Activated CD4-positive, alpha-beta T cell treated with anti-CD3 and anti-CD28 coated beads, Interleukin-2, amount 10 ng/mL, durations not matched to agents 7 days and 5 days (primary cell): Measurements from ENCODE around the gene PBX3. TPM values are rescaled to one million over a fixed set of nuclear protein-coding genes. Genes with fewer than 3 reads are reported as not detected.

ENCODE experiments used
- CTCF ChIA-PET: fragments of 350-600 bp; sonication (Branson Sonifier 250); formaldehyde crosslinking; loops from one replicate; lab custom pipeline; 2021; ENCODE audit warnings: antibody characterized with exemption; lab: Charles Lee
- POLR2A ChIA-PET: fragments of 350-600 bp; sonication (Branson Sonifier 250); formaldehyde crosslinking; loops from one replicate; lab custom pipeline; 2021; ENCODE audit warnings: antibody characterized with exemption; lab: Charles Lee
- DNase-seq: peaks from one replicate; pipeline ENCODE4 v3.0.0-alpha.2; 2020
- H3K27ac Mint-ChIP-seq: one replicate; pipeline ENCODE4 v1.8.0; 2021; ENCODE audit warnings: mild to moderate bottlenecking, moderate library complexity, mixed read lengths
- H3K27me3 Mint-ChIP-seq: one replicate; pipeline ENCODE4 v1.8.0; 2021; ENCODE audit warnings: mixed read lengths
- H3K36me3 Mint-ChIP-seq: one replicate; pipeline ENCODE4 v1.8.0; 2021; ENCODE audit warnings: low read depth, mixed read lengths
- H3K4me1 Mint-ChIP-seq: one replicate; pipeline ENCODE4 v1.8.0; 2021; ENCODE audit warnings: mixed read lengths
- H3K4me3 Mint-ChIP-seq: one replicate; pipeline ENCODE4 v1.8.0; 2021; ENCODE audit warnings: mild to moderate bottlenecking, moderate library complexity, mixed read lengths
- H3K9me3 Mint-ChIP-seq: one replicate; pipeline ENCODE4 v1.8.0; 2021; ENCODE audit warnings: mixed read lengths
- total RNA-seq, 2 experiments: library from RNA; stranded (reverse); gene quantifications; one replicate each; pipeline ENCODE4 v1.2.3, GENCODE V29; 2021

The PBX3 gene
- total RNA-seq, 2 experiments from 2014 or later, result 21.5 to 22.5 TPM

DNA sequence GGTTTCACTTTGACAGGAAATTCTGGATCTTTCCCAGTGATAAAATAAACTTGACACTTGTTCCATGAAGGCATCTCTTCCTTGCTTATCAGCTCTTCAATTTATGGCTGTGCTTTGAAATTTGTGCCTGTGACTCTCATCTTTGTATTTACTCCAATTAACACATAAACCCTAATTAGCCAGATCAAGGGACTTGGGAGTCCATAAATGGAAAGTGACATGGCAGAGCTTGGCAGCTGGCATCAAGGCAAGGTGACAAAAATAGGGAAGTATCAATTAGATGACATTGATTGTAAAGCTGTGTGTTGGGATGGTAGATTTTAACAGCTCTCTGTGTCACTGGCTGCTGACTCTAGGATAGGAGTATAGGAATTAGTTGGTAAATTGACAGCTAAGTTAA is 133.9 kb downstream of the PBX3 start:
- ChIA-PET POLR2A (no interaction called here), CTCF (no interaction called here)
- Mint-ChIP-seq H3K27ac (no peak overlapping the region), H3K27me3 (peaks cover 10% of the 10 kb centered on the region), H3K36me3 (no peaks in the 10 kb centered on the region), H3K4me3 (no peak overlapping the region), H3K9me3 (no peaks in the 10 kb centered on the region), H3K4me1 (no peaks in the 10 kb centered on the region)
- no peak for DNase-seq

DNA sequence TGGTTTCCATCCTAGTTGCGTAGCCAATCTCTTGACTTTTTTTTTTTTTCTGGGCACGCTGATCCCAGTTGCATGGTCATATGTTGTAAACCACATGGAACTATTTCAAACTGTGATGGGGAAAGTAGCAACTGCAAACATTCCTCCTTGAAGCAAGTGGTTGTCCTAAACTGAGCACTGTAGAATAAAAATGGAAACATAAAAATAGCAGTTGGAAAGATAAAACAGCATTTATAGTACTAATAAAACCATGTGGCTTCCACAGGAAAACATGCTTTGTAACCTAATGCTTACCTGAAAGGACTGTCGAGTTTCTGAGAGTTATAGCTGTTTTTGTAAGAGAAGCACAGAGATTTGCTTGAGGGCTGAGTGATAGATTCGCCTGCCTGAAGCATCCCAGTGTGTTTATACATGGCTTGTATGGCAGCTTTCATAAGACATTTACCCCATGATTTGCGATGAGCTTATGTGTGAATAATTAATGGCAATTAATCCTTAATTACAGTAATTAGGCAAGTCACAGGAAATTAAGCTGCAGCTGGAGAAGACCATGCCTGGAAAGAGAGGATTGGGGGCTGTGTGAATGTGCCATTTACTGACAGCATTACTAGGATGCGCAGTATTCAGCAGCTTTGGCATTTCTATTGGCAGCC is 136.5 kb downstream of the PBX3 start:
- peaks cover 20% of the 10 kb centered on the region for H3K27me3 Mint-ChIP-seq
- H3K4me3 Mint-ChIP-seq, result no peak overlapping the region
- no peak for DNase-seq

DNA sequence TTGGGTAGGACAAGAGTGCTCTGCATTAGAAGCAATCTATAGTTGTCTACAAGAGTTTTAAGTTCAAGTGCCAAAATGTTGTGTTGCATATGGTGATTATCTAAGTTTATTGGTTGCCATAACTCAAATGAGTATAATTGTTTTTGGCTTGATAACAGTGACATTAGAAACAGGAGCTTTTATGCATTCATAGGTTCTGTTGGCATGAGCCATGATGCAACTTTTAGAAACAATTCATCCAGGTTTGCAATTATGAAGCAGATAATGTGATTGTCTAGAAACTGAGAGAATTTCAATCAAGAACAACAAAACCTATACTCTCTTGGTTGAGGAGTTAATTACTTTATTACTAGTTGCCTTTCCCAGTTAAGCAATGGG is 137.0 kb downstream of the PBX3 start:
- Mint-ChIP-seq H3K9me3 (no peaks in the 10 kb centered on the region), H3K36me3 (no peaks in the 10 kb centered on the region), H3K4me3 (no peak overlapping the region), H3K27me3 (peaks cover 25% of the 10 kb centered on the region), H3K27ac (no peak overlapping the region), H3K4me1 (peaks cover 2% of the 10 kb centered on the region)
- no peak for DNase-seq
- ChIA-PET CTCF (no interaction called here), POLR2A (no interaction called here)

More for the DNA sequence above, 136.5 kb downstream of the PBX3 start:
- H3K4me1 Mint-ChIP-seq, result no peaks in the 10 kb centered on the region
- ChIA-PET POLR2A (no interaction called here), CTCF (interaction anchor here (0.6 kb wide), 1 partner anchor 137 kb away, joined by 5 read pairs; no protein-coding TSS in a partner anchor)
- no peaks in the 10 kb centered on the region for H3K9me3 Mint-ChIP-seq
- no peak overlapping the region for H3K27ac Mint-ChIP-seq
- H3K36me3 Mint-ChIP-seq, result no peaks in the 10 kb centered on the region

DNA sequence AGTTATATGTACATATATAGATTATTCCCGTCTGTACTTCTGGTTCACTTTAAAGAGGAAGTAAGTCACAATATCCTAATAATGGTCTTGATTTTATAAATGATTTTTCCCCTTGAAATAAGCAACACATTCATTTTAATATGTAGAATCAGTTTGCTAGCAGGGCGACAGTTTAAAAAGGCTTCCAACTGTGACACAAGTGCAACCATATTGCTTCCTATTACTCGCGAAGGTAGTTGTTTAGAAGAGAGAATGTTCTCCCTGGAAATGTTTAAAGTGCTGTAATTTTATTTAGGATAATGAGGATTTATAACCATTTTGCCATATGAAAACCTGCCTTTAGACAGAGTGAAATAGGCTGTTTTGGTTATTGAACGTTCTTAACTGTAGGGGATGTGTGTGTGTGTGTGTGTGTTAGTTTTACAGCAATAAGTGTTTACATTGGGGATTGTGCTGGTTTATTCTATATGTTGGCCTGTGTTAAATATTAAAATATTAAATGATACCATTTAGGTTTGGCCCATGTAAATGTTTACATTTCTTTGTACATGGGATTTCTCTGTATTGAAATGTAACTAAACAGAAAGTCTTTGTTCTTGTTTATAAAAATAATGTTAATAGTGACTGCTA is 138.3 kb downstream of the PBX3 start:
- Mint-ChIP-seq H3K36me3 (no peaks in the 10 kb centered on the region), H3K4me1 (peaks cover 7% of the 10 kb centered on the region), H3K27me3 (peaks cover 35% of the 10 kb centered on the region), H3K9me3 (no peaks in the 10 kb centered on the region), H3K4me3 (no peak overlapping the region), H3K27ac (no peak overlapping the region)
- POLR2A ChIA-PET, result no interaction called here
- CTCF ChIA-PET, result no interaction called here
- DNase-seq, result no peak

DNA sequence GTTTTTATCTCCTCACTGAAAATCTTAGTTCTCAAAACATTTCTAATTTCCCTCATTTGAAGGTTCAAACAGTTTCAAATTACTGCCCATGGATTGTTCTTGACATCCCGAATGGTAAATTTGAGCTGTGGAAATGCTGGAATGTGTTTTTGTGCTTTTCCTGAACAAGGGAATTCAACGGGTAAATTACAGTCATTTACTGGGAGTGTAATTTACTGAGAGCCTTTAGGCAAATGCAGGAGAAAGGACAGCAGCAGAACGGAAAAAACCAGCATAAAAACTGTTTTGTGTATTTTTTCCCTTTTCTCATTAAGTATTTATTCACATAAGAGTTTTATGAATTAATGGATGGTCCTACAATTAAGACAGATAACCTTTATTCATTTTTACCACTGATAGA is 139.2 kb downstream of the PBX3 start:
- Mint-ChIP-seq H3K4me1 (peaks cover 7% of the 10 kb centered on the region), H3K4me3 (no peak overlapping the region), H3K27me3 (peaks cover 40% of the 10 kb centered on the region), H3K36me3 (no peaks in the 10 kb centered on the region), H3K27ac (no peak overlapping the region), H3K9me3 (no peaks in the 10 kb centered on the region)
- DNase-seq, result no peak
- ChIA-PET POLR2A (no interaction called here), CTCF (no interaction called here)

DNA sequence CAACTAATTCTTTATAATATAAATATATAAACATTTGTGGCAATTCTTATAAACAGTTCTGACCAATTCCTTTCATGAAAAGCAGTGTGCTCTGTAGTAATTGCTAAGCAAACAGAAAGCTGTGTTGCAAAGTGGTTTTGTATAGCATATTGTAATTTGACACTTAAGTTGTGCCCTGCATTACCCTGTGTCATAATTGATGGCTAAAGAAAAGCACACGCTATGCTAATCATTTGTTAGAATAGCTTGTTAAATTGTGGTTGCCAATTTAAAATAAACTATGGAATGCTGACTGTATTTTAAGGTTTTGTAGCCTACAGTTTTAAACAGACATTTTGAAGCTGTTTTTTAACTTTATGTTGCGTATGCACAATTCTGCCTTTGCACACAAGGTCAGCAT is 140.0 kb downstream of the PBX3 start:
- peaks cover 40% of the 10 kb centered on the region for H3K27me3 Mint-ChIP-seq
- H3K9me3 Mint-ChIP-seq, result no peaks in the 10 kb centered on the region
- H3K4me3 Mint-ChIP-seq, result no peak overlapping the region
- POLR2A ChIA-PET, result no interaction called here
- no peak overlapping the region for H3K27ac Mint-ChIP-seq
- no peak for DNase-seq
- CTCF ChIA-PET, result no interaction called here
- H3K36me3 Mint-ChIP-seq, result no peaks in the 10 kb centered on the region
- H3K4me1 Mint-ChIP-seq, result peaks cover 7% of the 10 kb centered on the region

DNA sequence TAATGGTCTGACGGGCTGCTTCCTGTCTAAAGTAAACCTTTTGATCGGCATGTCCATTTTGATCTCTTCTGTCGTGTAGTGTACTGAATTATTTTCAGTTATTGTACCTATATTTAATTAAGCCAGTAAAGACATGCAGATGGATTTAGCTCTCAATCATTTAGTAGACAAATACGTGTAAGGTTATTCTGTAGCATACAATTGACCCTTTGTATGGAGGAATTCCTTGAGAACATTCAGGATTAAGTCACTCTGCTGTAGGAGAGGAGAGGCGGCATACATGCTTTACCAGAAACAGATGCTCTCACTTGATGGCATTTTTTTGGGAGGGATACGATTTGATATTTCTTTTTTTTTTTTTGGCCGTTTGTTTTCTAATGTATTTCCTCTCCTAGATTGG is 141.0 kb downstream of the PBX3 start:
- Mint-ChIP-seq H3K36me3 (no peaks in the 10 kb centered on the region), H3K9me3 (no peaks in the 10 kb centered on the region), H3K4me3 (no peak overlapping the region), H3K4me1 (peaks cover 7% of the 10 kb centered on the region), H3K27ac (no peak overlapping the region), H3K27me3 (peaks cover 40% of the 10 kb centered on the region)
- POLR2A ChIA-PET, result no interaction called here
- no peak for DNase-seq
- CTCF ChIA-PET, result interaction anchor here (0.8 kb wide), 1 partner anchor 11 kb away, joined by 3 read pairs; no protein-coding TSS in a partner anchor

DNA sequence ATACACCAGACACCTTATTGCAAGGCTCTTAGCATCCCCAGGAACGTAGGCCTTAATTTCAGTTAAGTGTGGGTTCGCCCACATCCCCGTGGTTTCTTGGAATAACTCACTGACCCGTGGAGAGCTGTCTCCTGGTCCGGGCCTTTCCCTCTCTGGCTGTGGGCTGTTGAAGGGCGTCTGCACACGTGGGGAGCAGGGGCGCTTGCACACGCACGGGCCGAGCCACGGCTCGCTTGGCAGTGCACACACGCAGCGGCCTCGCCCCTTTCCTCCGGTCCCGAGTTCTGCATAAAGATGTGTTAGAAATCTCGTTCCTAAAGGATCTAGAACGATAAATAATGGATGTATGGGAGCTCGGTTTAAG is 141.9 kb downstream of the PBX3 start:
- no peak for DNase-seq
- CTCF ChIA-PET, result interaction anchor here (0.6 kb wide), 1 partner anchor 9 kb away, joined by 3 read pairs; no protein-coding TSS in a partner anchor
- peak overlapping the region; percentile 45 for H3K4me3 Mint-ChIP-seq
- peaks cover 34% of the 10 kb centered on the region for H3K27me3 Mint-ChIP-seq
- POLR2A ChIA-PET, result no interaction called here
- H3K36me3 Mint-ChIP-seq, result no peaks in the 10 kb centered on the region
- H3K4me1 Mint-ChIP-seq, result peaks cover 7% of the 10 kb centered on the region
- no peaks in the 10 kb centered on the region for H3K9me3 Mint-ChIP-seq
- H3K27ac Mint-ChIP-seq, result no peak overlapping the region

DNA sequence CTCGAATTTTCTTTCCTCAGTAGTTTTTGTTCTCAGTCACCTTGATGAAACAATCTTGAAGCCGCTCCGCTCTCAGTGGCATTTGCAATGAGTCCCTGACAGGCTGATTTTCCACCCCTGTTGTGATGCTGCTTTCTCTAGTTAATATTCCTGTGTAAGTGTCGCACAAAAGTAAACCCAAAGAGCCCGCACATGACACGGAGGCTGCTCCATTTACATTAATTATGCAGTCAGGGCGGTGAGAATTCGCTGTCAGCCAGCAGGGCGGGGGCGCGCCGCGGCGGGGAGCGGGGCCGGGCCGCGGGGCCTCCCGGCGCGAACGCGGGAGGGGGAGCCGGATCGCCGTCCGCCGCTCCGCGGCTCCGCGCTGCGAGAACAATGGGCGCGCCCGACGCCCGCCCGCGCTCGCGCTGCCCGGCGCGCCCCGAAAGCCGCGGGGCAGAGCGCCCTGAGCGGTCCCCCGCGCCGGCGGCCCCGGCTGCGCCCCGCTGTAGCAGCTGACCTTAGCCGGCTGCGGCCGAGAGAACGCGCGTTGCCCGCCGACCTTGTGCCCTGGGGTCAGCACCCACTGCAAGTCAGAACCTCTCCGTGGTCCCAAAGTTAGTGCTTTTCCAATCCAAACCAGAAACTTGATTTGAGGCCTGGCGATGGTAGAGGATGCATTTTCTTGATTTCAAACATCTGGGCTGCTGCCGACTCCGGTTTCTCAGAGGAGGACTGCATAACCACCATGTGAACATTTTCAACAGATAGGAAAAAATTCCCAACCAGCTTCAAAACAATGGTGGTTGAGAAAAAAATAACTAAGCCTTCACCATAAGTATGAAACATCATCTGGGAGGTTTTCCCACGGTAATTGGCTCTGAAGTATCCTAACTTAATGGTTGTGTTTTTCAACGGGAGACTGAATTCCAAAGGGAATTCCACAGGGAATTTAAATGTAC is 142.6 kb downstream of the PBX3 start:
- DNase-seq, result peak; percentile 24
- no peak overlapping the region for H3K27ac Mint-ChIP-seq

DNA sequence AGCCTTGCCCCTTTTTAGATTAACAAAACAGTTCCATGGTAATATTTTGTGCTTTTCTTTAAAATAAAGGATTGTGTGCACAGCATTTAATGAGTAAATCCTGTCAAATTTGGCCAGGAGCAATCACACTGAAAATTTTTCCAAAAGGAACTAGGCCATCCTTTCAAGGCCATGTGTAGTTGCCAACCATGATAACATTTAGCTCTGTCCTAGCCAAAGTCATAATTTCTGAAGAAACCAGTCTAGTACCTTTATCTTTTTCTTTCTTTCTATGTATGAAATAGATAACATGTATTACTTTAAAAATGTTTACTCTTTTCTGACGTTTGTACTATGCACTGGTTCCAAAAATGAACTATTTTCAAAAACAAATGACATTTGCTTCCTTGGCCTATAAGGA is 143.7 kb downstream of the PBX3 start:
- POLR2A ChIA-PET, result interaction anchor here (0.7 kb wide), 1 partner anchor 29 kb away, joined by 4 read pairs; no protein-coding TSS in a partner anchor
- CTCF ChIA-PET, result no interaction called here
- H3K4me1 Mint-ChIP-seq, result peaks cover 7% of the 10 kb centered on the region
- no peaks in the 10 kb centered on the region for H3K36me3 Mint-ChIP-seq
- DNase-seq, result no peak
- H3K27me3 Mint-ChIP-seq, result peaks cover 30% of the 10 kb centered on the region
- no peak overlapping the region for H3K4me3 Mint-ChIP-seq
- no peaks in the 10 kb centered on the region for H3K9me3 Mint-ChIP-seq
- H3K27ac Mint-ChIP-seq, result no peak overlapping the region

More for the DNA sequence above, 142.6 kb downstream of the PBX3 start:
- ChIA-PET POLR2A (no interaction called here), CTCF (interaction anchor here (0.6 kb wide), 1 partner anchor 8 kb away, joined by 3 read pairs; no protein-coding TSS in a partner anchor)
- H3K9me3 Mint-ChIP-seq, result no peaks in the 10 kb centered on the region
- peaks cover 34% of the 10 kb centered on the region for H3K27me3 Mint-ChIP-seq
- H3K36me3 Mint-ChIP-seq, result no peaks in the 10 kb centered on the region
- peaks cover 7% of the 10 kb centered on the region for H3K4me1 Mint-ChIP-seq
- H3K4me3 Mint-ChIP-seq, result peak overlapping the region; percentile 48

DNA sequence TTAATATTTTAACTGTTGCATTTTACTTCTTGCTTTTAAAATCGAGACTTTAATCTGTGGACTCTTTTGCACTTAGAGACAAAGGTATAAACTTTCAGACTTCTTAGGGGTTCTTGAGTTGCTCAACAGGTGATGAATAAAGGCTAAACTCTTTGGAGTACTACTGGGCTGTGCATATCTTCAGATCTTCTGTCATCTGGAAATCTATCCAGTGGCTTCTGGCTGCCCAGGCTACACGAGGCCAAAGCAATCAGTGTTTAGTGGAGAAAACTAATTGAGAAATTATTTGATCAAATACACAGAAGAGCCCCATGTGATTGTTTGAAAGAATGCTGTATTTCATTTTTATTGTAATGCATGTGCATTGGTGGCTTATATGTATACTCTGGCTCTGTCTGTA is 146.1 kb downstream of the PBX3 start:
- Mint-ChIP-seq H3K4me3 (no peak overlapping the region), H3K27ac (no peak overlapping the region), H3K9me3 (no peaks in the 10 kb centered on the region), H3K36me3 (no peaks in the 10 kb centered on the region), H3K27me3 (peaks cover 24% of the 10 kb centered on the region), H3K4me1 (peaks cover 7% of the 10 kb centered on the region)
- ChIA-PET POLR2A (no interaction called here), CTCF (no interaction called here)
- no peak for DNase-seq

DNA sequence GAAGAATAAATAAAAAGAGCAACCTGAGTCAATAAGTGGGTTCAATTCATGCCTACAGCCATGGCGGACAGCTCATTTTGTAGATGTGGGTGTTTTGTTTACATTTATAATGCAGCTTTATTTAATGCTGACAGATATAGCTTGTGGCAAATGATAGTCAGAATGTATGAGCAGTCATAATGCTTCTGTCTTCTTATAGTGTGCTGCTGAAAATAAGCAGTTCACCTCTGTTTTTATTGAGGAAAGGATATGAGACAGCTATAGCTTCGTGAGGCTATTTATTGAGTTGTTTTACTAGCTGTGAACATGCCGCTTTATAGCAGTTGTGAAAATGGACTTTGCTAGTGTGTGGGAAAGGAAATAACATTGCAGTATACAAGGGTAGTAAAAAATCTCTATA is 147.4 kb downstream of the PBX3 start:
- H3K4me3 Mint-ChIP-seq, result no peak overlapping the region
- H3K4me1 Mint-ChIP-seq, result peaks cover 2% of the 10 kb centered on the region
- no peaks in the 10 kb centered on the region for H3K9me3 Mint-ChIP-seq
- no peak overlapping the region for H3K27ac Mint-ChIP-seq
- no peaks in the 10 kb centered on the region for H3K36me3 Mint-ChIP-seq
- H3K27me3 Mint-ChIP-seq, result peaks cover 12% of the 10 kb centered on the region
- ChIA-PET POLR2A (no interaction called here), CTCF (no interaction called here)
- no peak for DNase-seq

DNA sequence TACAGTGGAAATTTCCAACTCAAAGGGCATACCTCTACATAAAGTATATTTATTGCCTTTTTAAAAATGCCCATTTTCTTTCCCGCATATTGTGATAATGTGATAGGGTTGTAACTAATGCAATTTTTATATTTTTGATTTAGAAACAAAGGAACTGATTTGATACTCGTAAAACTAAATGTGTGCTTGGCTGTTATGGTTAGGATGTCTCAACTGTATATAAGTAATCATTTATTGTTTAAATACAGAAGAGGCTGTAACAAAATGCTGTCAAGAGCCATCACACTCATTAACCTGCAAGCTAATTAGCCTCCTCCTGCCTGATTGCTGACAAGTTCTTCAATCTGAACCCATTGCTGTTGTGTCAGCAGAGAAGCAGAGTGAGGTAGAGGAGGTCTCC is 149.2 kb downstream of the PBX3 start:
- ChIA-PET POLR2A (no interaction called here), CTCF (no interaction called here)
- Mint-ChIP-seq H3K4me3 (no peak overlapping the region), H3K9me3 (no peaks in the 10 kb centered on the region), H3K4me1 (no peaks in the 10 kb centered on the region), H3K27me3 (no peaks in the 10 kb centered on the region), H3K36me3 (no peaks in the 10 kb centered on the region), H3K27ac (no peak overlapping the region)
- no peak for DNase-seq
